Neuron (in vitro differentiated cells): ENCODE data around the gene GPA33.

ENCODE experiments used
- H2AFZ ChIP-seq: one replicate; pipeline ENCODE4 v1.6.1; 2013; ENCODE audit warnings: low read depth, mild to moderate bottlenecking, inconsistent platforms, low read length, moderate library complexity
- H3K27me3 ChIP-seq: one replicate; pipeline ENCODE4 v1.6.1; 2013; ENCODE audit warnings: low read length; ENCODE audit not compliant: insufficient read depth
- H3K36me3 ChIP-seq: one replicate; pipeline ENCODE4 v1.6.1; 2013; ENCODE audit warnings: low read length; ENCODE audit not compliant: insufficient read depth
- H3K4me1 ChIP-seq: one replicate; pipeline ENCODE4 v1.6.1; 2013; ENCODE audit warnings: low read length; ENCODE audit not compliant: insufficient read depth
- H3K4me3 ChIP-seq: 2 replicates; pipeline ENCODE4 v1.5.1; 2013; ENCODE audit warnings: mild to moderate bottlenecking, low read length, moderate library complexity
- H3K9me3 ChIP-seq: one replicate; pipeline ENCODE4 v1.6.1; 2013; ENCODE audit warnings: low read length

GPA33 gene

DNA sequence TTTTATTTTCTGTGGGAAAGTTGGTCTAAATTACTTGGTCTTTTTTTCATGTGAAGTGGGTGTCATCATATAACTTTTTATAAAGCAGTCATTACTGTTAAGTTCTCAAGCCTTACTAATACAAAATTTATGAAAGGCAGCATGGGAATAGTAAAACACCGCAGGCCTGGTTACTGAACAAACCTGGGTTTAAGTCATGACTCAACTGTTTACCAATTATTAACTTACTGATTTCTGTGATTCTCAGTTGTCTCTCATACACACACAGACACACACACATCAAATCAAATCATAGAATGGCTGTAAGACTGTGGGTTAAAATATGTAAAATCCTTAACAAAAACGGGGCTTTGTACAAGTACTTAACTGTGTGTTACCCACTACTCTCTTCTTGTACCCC lies 86.5 kb downstream of the GPA33 start:
- Histone ChIP-seq H3K9me3 (no peaks in the 10 kb centered on the region), H3K4me3 (no peak overlapping the region), H3K36me3 (no peaks in the 10 kb centered on the region), H2AFZ (no peak overlapping the region), H3K4me1 (no peaks in the 10 kb centered on the region), H3K27me3 (no peaks in the 10 kb centered on the region)
